GM18907 (cell line): ENCODE results near the gene NPY2R.

ENCODE experiments used
- ATAC-seq: cut with Tn5 transposase; IDR thresholded peaks from one replicate; pipeline ENCODE4 v1.9.1; 2021; ENCODE audit warnings: mild to moderate bottlenecking, moderate library complexity; ENCODE audit not compliant: unreplicated experiment

The NPY2R gene, protein sequence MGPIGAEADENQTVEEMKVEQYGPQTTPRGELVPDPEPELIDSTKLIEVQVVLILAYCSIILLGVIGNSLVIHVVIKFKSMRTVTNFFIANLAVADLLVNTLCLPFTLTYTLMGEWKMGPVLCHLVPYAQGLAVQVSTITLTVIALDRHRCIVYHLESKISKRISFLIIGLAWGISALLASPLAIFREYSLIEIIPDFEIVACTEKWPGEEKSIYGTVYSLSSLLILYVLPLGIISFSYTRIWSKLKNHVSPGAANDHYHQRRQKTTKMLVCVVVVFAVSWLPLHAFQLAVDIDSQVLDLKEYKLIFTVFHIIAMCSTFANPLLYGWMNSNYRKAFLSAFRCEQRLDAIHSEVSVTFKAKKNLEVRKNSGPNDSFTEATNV

DNA sequence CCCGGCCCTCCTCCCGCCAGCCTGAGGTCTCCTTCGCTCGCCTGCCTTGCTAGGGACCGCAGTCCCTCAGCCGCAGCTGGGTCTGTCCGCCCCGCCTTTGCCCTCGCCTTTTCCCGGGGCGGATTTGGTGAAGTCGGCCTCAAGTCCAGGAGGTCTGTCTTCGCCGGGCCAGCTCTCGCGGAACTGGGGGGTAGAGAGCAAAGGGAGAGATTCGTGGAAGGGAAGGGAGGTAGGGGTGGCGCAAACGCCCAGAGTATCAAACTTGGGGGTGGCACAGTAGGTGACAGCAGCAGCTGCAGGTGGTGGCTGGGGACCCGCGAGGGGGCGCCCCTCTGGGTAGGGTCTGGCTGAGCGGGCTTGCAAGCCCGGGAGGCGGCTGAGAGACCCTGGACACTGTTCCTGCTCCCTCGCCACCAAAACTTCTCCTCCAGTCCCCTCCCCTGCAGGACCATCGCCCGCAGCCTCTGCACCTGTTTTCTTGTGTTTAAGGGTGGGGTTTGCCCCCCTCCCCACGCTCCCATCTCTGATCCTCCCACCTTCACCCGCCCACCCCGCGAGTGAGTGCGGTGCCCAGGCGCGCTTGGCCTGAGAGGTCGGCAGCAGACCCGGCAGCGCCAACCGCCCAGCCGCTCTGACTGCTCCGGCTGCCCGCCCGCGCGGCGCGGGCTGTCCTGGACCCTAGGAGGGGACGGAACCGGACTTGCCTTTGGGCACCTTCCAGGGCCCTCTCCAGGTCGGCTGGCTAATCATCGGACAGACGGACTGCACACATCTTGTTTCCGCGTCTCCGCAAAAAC, at the start of gene NPY2R:
NPY2R (plus strand) TSS at position 379 of the 797 bp plus-strand sequence. CDS start 5,304 bp downstream, outside the sequence.
- ATAC-seq: no peak

DNA sequence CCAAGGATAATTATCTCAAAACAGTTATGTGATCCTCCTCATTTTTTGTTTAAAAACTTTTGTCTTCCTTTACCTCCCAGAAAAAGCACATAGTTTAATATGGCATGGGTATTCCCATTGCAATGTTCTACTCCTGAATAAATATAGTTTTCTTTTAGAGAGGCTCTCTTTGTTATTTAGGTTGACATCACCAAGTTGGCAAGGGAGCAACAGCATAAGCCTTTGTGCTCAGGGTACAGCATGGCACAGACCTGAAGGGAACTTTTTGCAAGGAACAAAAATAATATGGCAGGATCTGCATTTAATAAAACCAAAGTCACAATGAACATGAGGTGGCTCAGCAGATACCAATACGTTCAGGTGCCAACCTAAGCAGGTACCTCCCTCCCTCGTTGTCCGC, 47.1 kb upstream of the NPY2R start:
- no peak for ATAC-seq

DNA sequence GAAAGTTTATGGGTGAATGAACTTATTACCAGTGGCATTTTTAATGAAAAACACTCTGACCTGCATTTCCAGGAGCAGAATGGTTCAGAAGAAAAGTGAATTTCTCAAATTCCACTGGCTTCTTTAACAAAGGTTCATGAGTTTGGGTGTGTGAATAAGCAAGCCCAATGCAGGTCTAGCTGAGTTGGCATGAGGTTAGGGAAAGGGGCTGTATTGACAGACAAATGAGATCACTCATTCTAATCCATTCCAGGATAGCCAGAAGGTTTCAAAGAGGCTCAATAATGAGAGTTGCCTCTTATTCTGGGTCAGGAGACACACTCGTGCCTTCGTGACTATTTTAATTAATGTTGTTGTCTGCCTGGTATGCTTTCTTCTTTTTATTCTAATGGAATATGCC, 43.7 kb upstream of the NPY2R start:
- ATAC-seq: no peak

DNA sequence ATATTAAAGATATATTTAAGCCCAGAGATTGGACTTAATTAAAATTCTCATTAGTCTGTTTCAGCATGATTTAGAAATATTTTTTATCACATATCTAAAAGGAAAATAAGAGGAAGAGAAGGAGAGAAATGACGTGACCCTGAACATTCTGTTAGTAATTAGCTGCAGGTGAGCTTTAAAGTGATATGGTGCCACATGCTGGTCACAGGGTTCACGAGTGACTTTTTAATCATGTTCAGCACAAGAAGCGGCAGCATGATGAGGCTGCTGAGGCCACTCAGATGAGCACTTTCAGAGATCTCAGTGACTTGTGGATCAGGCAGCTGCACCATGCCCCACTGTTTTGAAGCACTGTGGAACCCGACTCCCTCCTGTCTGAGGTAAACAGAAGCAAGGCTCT, 37.9 kb upstream of the NPY2R start:
- ATAC-seq: no peak

DNA sequence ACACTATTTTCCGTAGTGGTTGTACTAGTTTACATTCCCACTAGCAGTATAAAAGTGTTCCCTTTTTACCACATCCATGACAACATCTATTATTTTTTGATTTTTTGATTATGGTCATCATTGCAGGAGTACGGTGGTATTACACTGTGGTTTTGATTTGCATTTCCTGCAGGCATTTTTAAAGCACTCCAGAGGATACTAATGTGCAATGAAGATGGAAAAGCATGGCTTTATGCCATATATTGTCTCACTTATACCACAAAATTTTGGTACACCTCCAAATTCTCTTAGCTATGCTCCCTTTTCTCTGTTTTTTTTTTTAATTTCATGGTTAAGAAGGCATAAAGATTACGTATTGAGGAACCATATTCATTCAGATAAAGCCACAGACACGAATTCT, 35.1 kb upstream of the NPY2R start:
- no peak for ATAC-seq

DNA sequence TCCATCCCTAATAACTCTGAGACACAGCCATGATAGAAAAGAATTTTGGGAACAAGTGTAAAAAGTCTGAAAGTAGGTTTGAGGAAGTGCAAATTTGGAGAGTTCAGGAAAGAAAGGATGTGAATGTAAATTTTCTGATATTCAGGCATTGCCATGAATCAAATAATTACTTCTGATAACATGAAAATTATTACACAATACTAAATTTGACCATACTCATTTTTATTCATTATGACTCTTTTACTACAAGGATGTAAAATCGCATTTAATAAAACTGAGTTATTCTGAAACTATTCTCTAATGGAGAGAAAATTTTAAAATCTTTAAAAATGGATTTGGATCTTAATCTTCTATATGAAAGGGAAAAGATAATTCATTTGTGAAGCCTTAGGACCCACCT, 33.8 kb upstream of the NPY2R start:
- no peak for ATAC-seq

DNA sequence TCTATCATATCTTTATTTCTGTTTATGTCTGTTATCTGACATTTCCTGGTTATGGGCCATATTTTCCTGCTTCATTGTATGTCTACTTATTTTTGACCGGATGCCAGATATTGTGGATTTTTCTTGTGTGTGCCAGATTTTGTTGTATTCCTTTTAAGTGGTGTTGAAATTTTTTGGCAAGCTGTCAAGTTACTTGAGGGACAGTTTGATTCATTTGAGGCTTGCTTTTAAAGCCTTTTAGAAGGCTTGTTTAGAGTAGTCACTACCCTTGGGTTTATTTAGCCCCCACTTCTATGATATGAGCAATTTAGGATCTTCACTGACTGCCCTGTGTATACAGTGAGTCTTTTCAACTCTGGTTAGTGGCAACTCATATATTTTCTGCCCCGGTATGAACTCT, 29.2 kb upstream of the NPY2R start:
- ATAC-seq: no peak

DNA sequence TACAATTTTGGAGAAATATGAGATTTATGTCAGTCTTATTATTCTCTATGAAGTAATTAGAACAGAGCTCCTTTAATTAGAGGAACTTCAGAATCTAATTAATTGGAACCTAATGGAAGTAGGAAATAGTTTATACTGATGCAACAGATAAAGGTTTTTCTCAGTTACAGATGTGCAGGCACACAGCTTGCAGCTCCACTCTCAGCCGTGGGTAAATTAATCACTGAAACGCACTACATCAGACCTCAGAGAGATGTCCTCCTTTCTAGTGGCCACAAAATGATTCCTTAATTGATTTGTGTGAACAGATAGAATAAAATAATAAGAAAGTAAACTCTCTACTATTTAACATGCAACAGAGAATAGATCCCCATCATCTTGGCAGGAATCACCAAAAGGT, 21.5 kb upstream of the NPY2R start:
- no peak for ATAC-seq

DNA sequence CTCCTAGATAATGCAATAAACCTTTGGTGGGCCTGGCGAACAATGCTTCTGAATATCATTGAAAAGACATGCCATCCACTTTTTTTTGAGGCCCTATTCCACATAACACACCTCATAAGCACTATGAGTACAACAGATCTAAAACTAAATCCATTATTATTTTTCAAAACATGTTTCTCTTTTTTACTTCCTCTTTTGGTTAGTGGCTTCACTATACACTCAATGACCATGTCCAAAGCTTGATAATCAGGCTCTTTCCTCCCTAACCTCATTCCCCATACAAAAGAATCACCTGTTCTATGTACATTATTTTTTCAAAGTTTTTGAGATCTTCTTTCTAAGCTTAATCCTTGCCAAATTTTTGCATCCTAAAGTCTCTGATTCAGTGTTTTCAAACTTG, 20.4 kb upstream of the NPY2R start:
- ATAC-seq: no peak

DNA sequence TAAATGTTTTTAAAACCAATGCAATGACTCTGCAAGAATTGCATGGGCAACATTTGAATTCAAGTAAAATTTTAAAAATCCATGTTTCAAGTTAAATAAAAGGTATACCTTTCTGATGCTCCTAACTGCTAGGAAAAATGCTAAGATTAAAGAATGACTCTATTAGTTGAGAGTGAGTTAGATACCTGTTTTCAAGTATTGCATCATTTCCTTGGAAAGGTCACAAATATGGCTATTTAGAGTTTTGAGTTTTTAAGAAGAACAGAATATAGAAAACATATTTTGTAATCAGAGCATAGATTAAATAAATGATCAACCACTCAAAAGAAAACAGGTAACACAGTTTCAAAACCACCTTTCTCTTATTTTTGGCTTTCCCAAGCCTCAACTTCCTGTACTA, 18.3 kb upstream of the NPY2R start:
- no peak for ATAC-seq

DNA sequence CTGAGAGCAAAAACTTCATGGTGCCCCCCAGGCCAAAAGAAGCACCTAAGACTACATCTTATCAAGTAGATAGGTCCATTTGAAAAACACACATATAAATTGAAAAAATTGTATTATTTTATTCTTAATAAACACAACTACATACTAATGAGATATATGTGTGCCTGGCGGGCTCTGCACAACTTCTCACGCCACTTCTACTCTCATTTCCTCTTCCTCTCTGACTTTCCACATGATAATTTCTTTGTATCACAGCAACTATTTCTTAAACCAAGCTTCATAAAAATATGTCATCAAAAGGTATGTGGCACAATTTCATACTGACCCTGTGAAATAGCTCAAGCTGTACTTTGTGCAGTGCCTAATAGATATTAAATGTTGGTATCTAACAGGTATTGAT, 10.7 kb upstream of the NPY2R start:
- no peak for ATAC-seq

DNA sequence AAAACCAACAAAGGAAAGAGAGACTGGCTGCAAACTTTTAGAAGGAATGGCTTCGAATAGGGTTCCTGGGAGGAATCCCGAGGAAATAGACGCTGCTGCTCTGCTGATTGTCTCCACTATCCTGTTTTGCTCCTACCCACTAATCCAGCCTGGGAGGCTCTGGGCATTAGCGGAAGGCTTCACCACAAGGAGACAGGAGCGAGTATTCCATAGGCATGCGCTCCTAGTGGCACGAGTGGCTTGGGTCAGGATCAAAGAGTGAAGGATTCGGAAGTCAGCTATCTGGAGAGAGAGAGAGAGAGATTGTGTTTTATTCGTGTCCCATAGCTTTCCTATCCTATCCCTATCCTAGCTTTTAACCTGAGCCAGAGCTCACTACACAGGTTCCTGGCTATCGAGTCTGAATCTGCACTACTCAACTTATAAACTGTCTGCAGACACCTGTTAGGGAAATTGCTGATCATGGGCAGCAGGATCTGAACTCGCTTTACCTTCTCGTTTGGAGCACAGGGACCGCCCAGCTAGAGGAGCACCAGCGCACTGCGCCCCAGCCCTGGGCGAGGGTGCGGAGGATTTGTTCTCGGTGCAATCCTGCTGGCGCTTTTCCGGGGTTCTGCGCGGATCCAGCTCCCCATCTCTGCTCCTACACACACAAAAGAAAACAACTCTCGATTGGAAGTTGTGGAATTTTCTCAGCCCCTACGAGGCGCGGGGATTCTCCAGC, 740 bp upstream of the NPY2R start:
- ATAC-seq: no peak

DNA sequence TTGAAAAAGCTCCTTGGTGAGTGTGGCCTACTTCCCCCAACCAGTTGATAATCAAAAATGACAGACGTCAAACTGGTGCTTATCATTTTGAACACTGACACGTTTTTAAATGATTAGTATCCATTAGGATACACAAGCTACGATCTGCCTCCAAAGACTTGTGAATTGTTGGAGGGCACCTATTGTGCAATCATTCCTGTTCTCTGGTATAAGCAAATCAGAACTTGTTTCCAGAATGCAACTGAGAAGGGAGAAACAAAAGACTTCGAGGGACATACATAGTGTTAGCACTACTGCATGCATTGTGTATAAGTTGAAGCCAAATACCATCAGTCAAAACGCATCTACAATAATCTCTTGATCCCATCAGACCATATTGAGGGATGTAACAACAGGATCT, 11.6 kb downstream of the NPY2R start:
- ATAC-seq: no peak

DNA sequence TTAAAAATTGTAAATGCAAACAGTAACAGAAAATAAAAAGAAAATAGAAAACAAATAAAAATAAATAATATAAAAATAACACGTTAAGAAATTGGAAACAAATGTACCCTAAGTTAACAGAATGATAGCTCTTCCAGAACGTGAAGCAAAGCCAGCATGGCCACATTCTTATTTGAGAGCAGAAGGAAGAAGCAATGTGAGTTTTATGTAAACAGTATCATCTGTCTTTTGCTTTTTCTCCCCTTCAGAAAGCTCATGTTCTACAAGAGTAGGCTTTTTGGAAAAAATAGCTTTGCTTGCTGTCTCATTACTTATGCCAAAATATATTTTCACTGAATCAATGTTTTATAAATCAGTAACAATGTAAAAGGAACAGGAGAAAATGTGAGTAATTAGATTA, 18.7 kb downstream of the NPY2R start:
- no peak for ATAC-seq

DNA sequence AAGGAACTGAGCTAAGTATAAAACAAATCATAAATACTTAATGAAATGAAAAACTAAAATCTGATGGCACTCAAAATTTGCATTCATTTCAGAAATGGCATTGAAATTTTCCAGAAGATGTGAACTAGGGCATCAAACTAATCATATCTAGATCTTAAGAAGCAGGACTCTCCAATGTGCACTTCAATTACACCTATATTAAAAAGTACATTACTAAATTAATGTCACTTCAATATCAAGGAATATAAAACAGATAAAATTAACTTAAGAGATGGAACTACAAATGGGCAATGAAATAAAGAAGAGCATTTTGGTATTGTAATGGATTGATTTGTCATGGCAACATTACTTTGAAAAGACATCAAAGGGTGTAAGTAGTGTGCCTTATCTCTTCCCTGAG, 20.3 kb downstream of the NPY2R start:
- ATAC-seq: no peak

DNA sequence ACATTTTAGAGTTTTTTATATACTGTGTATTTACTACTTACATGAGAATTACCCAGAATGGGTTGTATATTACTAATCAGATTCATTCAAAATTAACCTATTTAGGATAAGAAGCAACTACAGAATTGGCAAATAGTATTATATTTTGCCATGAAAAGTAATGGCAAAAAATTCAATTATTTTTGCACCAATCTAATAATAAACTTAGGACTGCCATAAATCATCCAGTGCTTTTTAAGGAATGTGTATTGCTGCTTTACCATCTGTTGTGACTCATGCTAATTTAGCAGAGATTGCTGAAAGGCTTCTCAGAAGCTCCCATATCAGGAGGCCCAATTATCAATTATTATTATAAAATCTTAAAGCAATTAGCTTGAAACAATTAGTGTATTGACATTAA, 24.0 kb downstream of the NPY2R start:
- ATAC-seq: no peak

DNA sequence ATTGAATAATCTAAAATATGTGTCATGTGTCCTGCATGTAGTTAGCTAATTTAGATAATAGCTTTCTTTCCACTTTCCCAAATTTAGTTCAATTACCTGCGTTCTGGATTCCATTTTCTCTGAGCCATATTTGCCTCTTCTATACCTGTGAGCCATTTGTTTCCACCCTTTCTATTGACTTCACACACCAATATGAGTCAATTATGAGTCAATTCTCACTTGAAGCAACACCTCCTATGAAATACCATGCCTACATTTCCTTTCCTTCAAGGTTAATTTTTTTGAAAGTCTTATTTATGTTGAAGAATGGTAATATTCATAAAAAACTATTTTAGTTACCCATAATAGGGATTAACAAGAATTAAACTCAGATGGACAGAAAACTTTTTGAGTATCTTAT, 25.8 kb downstream of the NPY2R start:
- no peak for ATAC-seq

DNA sequence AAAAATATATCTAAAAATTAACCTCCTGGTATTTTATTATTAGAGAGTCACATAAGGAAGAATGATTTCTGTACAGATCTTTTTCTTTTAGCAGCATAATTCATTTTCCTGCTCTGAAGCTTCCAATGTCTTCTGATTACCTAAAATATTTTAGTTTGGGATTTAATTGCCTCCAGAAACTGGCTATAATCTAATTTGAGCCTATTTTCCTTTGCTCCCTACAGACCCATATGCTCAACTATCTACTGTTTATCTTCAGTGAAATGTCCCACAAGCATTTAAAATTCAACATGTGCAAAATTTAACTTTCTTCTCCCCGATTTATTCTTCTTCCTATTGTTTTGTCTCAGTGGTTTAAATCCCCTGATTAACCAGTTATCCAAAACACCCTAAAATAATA, 29.1 kb downstream of the NPY2R start:
- ATAC-seq: no peak

DNA sequence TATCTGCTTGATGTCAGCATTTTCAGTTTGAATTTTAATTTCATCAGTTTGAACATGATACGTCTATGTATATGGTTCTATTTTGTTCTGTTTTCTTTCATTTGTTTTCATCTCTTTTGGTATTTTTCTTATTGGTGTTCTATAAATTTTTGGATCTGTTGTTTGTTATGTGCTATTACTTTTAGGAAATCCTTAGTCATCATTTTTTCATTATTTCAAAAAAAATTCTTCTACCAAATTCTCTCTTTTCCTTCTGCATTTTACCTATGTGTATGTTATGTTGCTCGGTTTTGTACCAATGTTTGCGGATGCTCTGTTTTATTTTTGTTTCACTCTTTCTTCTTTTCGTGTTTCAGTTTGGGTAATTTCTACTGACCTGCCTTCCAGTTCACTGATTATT, 32.8 kb downstream of the NPY2R start:
- no peak for ATAC-seq

DNA sequence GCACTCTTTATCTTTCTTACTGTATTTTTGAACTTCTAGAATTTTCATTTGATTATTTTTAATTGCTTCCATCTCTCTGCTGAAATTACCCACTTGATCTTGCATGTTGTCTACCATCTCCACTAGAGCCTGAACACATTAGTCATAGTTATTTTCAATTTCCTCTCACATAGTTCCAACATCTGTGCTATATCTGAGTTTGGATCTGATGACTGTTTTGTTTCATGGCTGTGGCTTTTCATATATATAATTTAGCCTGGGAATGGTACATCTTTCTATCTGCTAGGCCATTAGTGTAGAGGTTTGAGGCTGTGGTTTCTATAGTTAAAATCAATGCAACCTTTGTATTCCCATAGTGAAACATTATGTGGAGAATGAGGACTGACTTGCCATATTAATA, 33.2 kb downstream of the NPY2R start:
- no peak for ATAC-seq

DNA sequence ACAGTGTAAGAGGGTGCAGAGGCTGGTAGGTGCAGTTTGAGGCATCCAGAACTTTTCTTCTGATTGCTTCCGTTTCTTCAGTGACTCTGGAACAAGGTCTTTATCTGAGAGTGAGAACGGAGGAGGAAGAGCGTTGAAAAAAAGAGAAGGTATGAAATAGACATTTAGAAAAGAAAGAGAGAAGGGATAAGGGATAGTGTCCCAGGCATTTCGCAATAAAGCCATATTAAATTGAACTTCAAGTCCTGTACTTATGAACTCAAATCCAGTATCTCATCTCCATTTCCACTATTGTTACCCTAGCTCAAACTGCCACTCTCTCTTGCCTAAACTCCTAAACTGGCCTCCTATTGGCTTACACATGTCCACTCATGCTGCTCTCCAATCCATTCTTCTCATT, 36.7 kb downstream of the NPY2R start:
- ATAC-seq: no peak
